ENCODE results near the gene RETREG1.
"Not testable (repeated sequence)": the region's sequence is repeated elsewhere in the genome, so short reads cannot be mapped to it uniquely, and the experiment has no call there.

Gene RETREG1

DNA sequence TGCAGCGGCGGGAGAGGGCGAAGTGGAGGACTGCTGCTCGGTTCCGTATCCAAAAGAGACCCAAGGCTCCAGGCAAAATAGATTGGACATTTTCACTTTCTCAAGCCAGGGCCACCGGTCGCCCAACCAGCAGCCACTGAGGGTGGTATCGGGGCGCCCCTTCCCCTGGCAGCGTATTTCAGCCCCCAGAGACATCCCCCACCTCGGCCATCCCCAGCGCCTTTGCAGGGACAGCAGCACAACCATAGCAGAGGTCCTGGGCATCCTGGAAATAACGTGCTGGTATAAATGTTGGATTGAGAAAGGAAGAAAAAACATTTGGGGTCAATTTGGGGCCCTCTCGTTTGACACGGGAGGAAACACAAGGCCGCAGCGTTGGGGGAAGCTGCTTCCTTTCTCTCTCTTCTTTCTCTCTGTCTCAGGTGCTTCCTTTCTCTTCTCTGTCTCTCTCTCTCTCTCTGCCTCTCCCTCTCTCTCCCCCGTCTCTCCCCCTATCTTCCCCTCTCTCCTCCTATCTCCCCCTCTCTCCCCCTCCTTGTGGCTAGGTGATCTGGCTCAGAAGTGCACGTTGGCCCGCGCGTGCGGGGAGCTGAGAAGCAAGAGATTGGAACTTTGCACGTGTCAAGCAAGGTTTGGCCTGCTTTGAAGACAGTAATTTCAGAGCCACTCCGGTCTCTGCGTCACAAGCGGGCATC is 624 bp upstream of the RETREG1 start:
- TF ChIP-seq EZH2 (IDR thresholded peaks at IDR 0.05; ENCODE audit: borderline replicate concordance, low read length) (no peak), CTCF (IDR thresholded peaks at IDR 0.05; ENCODE audit: low read length) (no peak)
- H2AFZ ChIP-seq (ENCODE audit: low read length), result no peak overlapping the region

DNA sequence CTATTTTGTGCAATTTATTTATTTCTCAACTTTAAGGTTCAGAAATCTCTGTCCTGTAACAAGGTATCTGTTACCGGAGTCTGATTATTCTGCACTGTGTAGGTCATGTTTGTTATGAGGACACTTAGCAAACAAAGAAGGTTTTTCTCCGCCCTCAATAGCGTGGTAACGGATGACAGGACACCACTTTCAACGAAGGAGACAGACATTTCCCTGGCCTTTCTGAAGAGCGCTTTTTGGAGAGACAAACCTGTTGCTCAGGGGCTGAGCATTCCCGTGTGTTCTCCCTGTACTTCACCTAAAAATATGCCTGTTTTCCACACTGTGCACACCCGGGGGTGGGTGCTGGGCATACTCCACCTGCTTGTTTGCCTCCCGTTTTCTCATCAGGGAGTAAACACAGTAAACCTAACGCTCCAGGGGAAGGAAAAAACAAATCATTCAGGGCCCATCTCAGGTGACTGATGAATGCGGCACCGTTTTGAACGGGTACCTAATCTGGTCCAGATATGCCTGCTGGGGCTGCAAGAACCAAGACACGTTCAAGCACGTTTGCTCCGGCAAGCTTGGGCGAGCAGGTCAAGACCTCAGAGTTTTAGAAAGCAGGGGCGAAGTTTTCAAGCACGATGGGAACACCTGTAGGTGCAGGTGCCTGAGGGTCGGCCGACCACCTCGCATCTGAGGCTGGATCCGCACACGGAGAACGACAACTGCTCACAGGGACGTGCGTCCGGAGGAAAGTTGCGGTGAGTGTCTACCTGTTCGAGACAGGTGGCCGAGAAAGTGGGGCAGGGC is 859 bp downstream of the RETREG1 start:
- H3K27me3 ChIP-seq (ENCODE audit: insufficient read depth, low read length), result no peaks in the 10 kb centered on the region
- H3K27ac ChIP-seq (ENCODE audit: low read depth, low read length, poor library complexity, severe bottlenecking), result no peak overlapping the region
- no peaks in the 10 kb centered on the region for H3K9me3 ChIP-seq (ENCODE audit: low read length)
- H4K20me1 ChIP-seq (ENCODE audit: insufficient read depth, low read length), result no peaks in the 10 kb centered on the region
- no peaks in the 10 kb centered on the region for H3K9me2 ChIP-seq (ENCODE audit: low read depth, low read length)
- peak overlapping the region; percentile 41 for H3K4me2 ChIP-seq (ENCODE audit: low read length)
- no peak overlapping the region for H3K9ac ChIP-seq (ENCODE audit: low read length)
- H3F3A ChIP-seq (ENCODE audit: insufficient read depth, low read length), result no peaks in the 10 kb centered on the region
- peaks cover 5% of the 10 kb centered on the region for H3K4me1 ChIP-seq (ENCODE audit: insufficient read depth, low read length, severe bottlenecking)
- peak overlapping the region; percentile 51 for H3K4me3 ChIP-seq (ENCODE audit: low read depth, low read length, poor library complexity, severe bottlenecking)
- TF ChIP-seq EZH2 (IDR thresholded peaks at IDR 0.05; ENCODE audit: borderline replicate concordance, low read length), result no peak
- no peak for TF ChIP-seq CTCF (IDR thresholded peaks at IDR 0.05; ENCODE audit: low read length)
- H3K79me2 ChIP-seq (ENCODE audit: insufficient read depth, low read length), result no peaks in the 10 kb centered on the region
- no peaks in the 10 kb centered on the region for H3K36me3 ChIP-seq (ENCODE audit: insufficient read depth, low read length)
- H2AFZ ChIP-seq (ENCODE audit: low read length), result no peak overlapping the region

More for the DNA sequence above, 624 bp upstream of the RETREG1 start:
- peak overlapping the region; percentile 41; the same call in 1 of the 2 replicates for H3K4me2 ChIP-seq (ENCODE audit: low read length)
- no peaks in the 10 kb centered on the region for H3K27me3 ChIP-seq (ENCODE audit: insufficient read depth, low read length)
- H3K9me3 ChIP-seq (ENCODE audit: low read length), result no peaks in the 10 kb centered on the region
- no peaks in the 10 kb centered on the region for H3K9me2 ChIP-seq (ENCODE audit: low read depth, low read length)
- no peak overlapping the region for H3K9ac ChIP-seq (ENCODE audit: low read length)
- H3K4me1 ChIP-seq (ENCODE audit: insufficient read depth, low read length, severe bottlenecking), result peaks cover 5% of the 10 kb centered on the region
- no peaks in the 10 kb centered on the region for H3K36me3 ChIP-seq (ENCODE audit: insufficient read depth, low read length)
- H4K20me1 ChIP-seq (ENCODE audit: insufficient read depth, low read length), result no peaks in the 10 kb centered on the region
- no peaks in the 10 kb centered on the region for H3F3A ChIP-seq (ENCODE audit: insufficient read depth, low read length)
- H3K79me2 ChIP-seq (ENCODE audit: insufficient read depth, low read length), result no peaks in the 10 kb centered on the region
- H3K27ac ChIP-seq (ENCODE audit: low read depth, low read length, poor library complexity, severe bottlenecking), result no peak overlapping the region
- peak overlapping the region; percentile 51 for H3K4me3 ChIP-seq (ENCODE audit: low read depth, low read length, poor library complexity, severe bottlenecking)

DNA sequence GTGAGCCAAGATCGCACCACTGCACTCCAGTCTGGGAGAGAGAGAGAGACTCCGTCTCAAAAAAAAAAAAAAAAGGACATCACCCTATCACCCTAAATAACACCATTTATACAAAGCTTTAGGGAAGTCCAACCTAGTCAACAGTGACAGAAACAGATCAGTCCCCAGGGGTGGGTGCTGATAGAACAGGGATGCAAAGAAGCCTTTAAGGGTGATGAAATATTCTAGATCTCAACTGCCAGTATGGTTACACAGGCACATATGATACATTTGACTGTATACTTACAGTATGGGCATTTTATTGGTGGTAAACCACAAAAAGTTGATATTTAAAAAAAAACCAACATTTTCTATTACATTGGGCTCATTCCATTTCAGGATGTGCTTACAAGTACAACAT is 4.8 kb downstream of the RETREG1 start:
- no peak for TF ChIP-seq EZH2 (IDR thresholded peaks at IDR 0.05; ENCODE audit: borderline replicate concordance, low read length)
- no peak for TF ChIP-seq CTCF (IDR thresholded peaks at IDR 0.05; ENCODE audit: low read length)
- Histone ChIP-seq H3K4me1 (ENCODE audit: insufficient read depth, low read length, severe bottlenecking) (peaks cover under 1% of the 10 kb centered on the region), H3F3A (ENCODE audit: insufficient read depth, low read length) (no peaks in the 10 kb centered on the region), H3K79me2 (ENCODE audit: insufficient read depth, low read length) (no peaks in the 10 kb centered on the region), H3K9me3 (ENCODE audit: low read length) (no peaks in the 10 kb centered on the region), H3K9me2 (ENCODE audit: low read depth, low read length) (no peaks in the 10 kb centered on the region), H2AFZ (ENCODE audit: low read length) (no peak overlapping the region), H3K27ac (ENCODE audit: low read depth, low read length, poor library complexity, severe bottlenecking) (no peak overlapping the region), H3K4me3 (ENCODE audit: low read depth, low read length, poor library complexity, severe bottlenecking) (no peak overlapping the region), H3K4me2 (ENCODE audit: low read length) (no peak overlapping the region), H3K9ac (ENCODE audit: low read length) (no peak overlapping the region), H4K20me1 (ENCODE audit: insufficient read depth, low read length) (no peaks in the 10 kb centered on the region), H3K36me3 (ENCODE audit: insufficient read depth, low read length) (no peaks in the 10 kb centered on the region), H3K27me3 (ENCODE audit: insufficient read depth, low read length) (no peaks in the 10 kb centered on the region)

- H3K36me3 ChIP-seq (ENCODE audit: insufficient read depth, low read length); H2AFZ ChIP-seq (ENCODE audit: low read length); H3K79me2 ChIP-seq (ENCODE audit: insufficient read depth, low read length); H3K9me3 ChIP-seq (ENCODE audit: low read length); H3K9me2 ChIP-seq (ENCODE audit: low read depth, low read length); H3K27ac ChIP-seq (ENCODE audit: low read depth, low read length, poor library complexity, severe bottlenecking); H3K4me1 ChIP-seq (ENCODE audit: insufficient read depth, low read length, severe bottlenecking); H3K9ac ChIP-seq (ENCODE audit: low read length); H3F3A ChIP-seq (ENCODE audit: insufficient read depth, low read length); H3K4me2 ChIP-seq (ENCODE audit: low read length); H4K20me1 ChIP-seq (ENCODE audit: insufficient read depth, low read length); H3K27me3 ChIP-seq (ENCODE audit: insufficient read depth, low read length); H3K4me3 ChIP-seq (ENCODE audit: low read depth, low read length, poor library complexity, severe bottlenecking): not testable (repeated sequence)
Observed at GRCh38 chr5:16610896-16611295, 5.9 kb downstream of the RETREG1 start.
